Stimulated activated CD4-positive, alpha-beta T cell treated with anti-CD3 and anti-CD28 coated beads, Interleukin-1b, Interleukin-23, amount 100 ng/mL, for 24 hours (primary cell): ENCODE results near the gene HRAS.
"Not testable (repeated sequence)": the region's sequence is repeated elsewhere in the genome, so short reads cannot be mapped to it uniquely, and the experiment has no call there.

Experiments used
- DNase-seq, 4 experiments: peaks; one replicate each; pipeline ENCODE4 v3.0.0-alpha.2; 2020; ENCODE audit warnings: low read depth in 4 of 4, low spot score in 1 of 4

The HRAS gene

GRCh38 chr11:535519-536454 is at the start of gene HRAS:
HRAS (minus strand) TSS chr11:535576.
- peak; percentile 81 to 94 (median 90) for DNase-seq

GRCh38 chr11:584287-584686 is 48.9 kb upstream of the HRAS start:
- DNase-seq: no peak

DNA sequence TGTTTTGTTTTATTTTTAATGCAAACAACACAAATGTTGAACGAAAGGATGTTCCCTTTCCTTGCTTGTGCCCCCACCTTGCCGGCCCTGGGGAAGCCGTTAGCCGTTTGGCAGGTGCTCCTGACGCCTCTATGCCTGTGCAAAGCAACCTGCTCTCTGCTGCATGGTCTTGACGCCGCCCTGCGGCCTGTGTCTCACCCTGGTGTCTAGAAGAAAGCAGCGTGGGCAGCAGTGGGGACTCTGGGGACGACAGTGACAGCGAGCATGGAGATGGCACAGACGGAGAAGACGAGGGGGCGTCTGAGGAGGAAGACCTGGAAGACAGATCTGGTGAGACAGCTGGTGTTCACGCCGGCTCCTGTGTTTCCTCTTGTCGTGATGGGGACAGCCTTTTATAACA is 46.4 kb upstream of the HRAS start:
- no peak for DNase-seq

- no peak for DNase-seq
These were observed 46.0 kb upstream of the HRAS start for GRCh38 chr11:581342-581741.

GRCh38 chr11:579830-580601 is 44.6 kb upstream of the HRAS start:
- no peak for DNase-seq

DNA sequence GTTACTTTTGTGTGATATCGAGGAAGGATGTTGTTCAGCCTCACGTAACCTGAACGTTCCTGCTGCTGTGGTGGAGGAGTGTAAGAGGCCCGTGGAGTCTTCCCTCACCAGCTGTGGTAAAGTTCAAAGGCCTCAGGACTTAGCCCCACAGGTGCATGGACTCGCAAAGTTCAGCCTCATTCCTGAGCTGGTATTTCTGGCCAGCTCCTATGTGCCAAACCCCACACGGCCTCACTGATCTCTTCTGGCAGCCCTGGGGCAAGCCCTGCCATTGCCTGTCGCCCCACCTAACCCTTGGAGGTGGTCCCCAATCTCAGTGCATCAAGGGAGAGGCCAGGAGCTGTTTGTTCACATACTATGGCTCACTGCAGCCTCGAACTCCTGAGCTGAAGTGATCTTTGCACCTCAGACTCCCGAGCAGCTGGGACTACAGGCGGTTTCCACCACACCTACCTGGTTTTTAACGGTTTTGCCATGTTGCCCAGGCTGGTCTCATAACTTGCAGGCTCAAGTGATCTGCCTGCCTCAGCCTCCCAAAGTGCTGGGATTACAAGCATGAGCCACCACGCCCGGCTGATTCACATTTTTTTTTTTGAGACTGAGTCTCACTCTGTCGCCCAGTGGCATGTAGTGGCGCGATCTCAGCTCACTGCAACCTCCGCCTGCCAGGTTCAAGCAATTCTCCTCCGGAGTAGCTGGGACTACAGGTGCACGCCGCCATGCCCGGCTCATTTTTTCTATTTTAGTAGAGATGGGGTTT is 43.1 kb upstream of the HRAS start:
- DNase-seq: no peak

- no peak for DNase-seq
These were observed 42.2 kb upstream of the HRAS start for GRCh38 chr11:577611-577894.

DNA sequence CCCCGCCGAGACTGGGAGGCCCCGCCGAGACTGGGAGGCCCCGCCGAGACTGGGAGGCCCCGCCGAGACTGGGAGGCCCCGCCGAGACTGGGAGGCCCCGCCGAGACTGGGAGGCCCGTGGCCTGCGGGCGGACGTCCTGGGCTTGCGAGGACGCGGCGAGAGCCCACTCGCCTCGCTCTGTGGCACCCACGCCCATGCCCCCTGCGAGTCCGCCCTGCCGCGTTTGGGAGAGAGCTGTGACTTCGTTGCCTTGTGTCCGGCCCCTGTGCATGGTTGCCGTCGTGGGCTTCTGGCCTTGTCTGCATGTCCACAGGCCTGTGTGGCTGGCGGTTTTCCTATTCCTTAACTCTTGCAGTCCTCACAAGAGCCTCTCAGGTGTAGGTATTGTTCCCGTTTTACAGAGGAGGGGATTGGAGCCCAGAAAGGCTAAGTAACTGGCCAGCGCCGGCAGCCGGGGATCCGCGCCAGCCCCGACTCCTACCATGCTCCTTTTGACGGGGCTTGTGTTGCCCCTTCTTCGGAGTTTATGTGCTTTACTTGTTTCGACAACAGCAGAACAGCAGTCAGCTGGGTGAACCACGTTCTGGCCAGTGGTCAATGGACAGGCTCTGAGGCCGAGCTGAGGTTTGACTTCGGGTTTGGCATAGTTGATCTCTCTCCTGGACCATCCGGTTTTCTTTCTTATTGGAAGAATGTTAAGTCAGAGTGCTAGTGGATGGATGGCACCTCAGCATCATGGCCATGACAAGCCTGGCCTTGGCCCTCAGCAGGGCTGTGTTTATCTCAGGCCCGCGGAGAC is 41.6 kb upstream of the HRAS start:
- DNase-seq: no peak

GRCh38 chr11:575996-576768 is 40.8 kb upstream of the HRAS start, which contains the start of gene PHRF1:
PHRF1 (plus strand) TSS chr11:576470; CDS start chr11:581513, 5,043 bp downstream.
- DNase-seq: peak; percentile 87 to 94 (median 91)

DNA sequence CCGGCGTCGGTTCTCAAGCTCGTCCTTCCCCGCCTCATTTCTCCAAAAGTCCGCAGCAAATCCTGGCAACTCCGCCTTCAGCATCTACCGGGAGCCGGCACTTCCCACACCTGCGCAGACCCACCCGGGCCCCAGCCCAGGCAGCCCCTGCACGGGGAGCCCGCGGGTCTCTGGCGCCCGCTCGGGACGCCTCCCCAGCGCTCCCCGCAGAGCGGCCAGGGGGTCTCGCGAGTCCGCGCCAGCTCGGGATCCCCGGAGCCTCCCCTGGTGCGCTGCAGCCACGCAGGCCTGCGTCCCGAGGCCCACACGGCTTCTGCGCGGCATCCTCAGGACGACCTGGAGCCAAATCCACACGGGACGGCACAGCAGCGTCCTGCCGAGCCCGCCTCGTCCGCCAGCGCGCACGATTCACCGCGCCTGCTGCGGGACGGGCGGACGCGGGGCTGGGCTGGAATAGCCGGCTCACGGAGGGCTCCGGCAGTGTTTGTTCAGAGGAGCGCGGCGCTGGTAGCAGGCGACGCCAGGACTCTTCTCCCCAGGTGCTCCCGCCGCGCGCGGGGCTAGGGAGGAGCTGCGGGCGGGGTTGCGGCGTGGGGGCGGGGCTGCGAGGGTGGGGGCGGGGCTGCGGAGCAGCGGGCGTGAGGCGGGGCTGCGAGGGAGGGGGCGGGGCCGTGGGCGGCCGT is 40.1 kb upstream of the HRAS start:
- DNase-seq: no peak

DNA sequence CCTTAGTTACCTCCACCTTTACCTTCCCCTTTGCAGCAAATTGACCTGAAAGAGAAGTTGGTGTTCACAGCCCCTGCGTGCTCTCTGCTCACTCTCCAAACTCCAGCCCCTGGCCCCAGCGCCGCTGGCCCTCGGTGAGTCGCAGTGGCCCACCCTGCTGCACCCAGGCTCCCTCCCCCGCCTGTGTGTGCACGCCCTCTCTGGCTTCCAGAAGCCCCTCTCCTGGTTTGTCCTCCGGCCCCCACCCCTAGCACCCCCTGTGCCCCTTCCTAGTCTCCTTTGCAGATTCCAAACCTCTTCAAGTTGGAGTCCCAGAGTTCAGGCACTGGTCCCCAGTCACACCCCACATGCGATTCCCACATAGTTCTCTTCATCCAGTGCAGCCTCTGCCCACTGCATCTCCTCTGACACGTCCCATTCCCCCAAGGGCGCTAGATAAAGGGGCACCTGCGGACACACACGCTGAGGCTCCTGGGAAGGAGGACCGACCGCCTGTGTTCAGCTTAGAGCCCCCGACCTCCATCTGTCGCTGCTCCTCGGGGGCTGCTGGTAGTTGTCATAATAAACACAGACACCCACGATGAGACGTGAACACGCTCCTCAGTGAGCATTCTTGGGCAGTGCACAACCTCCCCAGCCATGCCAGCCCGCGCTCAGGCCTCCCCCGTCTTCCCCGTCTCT is 39.4 kb upstream of the HRAS start:
- DNase-seq: no peak

GRCh38 chr11:574031-574570 is 38.7 kb upstream of the HRAS start:
- not testable (repeated sequence) for DNase-seq

GRCh38 chr11:573146-573759 is 37.9 kb upstream of the HRAS start:
- no peak for DNase-seq

DNA sequence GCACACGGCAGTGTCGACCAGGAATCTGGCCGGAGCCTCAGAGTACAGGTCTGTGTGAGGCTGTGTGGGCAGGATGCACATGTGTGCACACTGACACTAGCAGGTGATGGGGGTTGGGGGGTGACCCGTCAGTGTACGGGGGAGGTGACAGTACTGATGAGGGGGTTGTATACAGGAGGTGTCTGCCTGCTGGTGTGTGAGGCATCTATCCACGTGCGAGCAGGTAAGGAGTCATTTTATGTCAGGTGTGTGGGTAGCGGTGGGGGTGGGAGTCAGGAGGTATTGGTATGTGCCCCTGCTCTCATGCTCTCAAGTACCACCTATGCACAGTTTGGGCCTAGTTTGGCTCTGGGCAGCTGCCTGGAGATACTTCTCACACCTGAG is 36.4 kb upstream of the HRAS start:
- DNase-seq: no peak

DNA sequence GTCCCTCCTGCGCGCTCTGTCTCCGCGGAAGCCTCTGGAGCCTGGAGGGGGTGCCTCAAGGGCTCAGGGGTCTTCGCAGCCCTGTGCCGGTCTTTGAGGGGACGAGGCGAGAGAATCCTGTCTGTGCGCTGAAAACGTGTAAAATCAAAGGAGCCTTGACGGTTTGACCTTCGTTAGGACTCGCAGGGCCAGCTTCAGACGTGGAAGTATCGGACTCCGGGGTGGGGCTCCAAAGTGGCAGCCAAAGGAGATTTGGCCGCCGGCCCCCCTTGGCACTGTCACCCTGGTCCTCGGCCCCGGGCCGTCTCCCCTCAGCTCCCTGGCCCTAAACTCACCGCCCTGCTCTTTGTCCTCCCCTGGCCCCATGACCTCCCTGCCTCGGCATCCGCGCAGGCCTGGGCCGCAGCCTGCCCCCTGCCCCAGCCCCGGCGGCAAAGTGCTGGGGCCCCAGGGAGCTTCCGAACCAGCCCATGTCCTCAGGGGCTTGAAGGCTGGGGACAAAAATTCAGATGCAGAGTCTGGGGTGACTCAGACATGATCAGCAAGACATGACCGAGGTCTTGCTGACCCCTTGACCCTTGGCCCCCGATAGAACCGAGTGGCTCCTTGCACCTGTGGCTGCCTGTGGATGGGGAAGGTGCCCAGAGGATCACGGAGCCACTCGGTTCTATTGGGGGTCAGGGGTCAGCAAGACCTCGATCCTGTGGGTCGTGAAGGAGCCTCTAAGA is 33.9 kb upstream of the HRAS start:
- no peak for DNase-seq

DNA sequence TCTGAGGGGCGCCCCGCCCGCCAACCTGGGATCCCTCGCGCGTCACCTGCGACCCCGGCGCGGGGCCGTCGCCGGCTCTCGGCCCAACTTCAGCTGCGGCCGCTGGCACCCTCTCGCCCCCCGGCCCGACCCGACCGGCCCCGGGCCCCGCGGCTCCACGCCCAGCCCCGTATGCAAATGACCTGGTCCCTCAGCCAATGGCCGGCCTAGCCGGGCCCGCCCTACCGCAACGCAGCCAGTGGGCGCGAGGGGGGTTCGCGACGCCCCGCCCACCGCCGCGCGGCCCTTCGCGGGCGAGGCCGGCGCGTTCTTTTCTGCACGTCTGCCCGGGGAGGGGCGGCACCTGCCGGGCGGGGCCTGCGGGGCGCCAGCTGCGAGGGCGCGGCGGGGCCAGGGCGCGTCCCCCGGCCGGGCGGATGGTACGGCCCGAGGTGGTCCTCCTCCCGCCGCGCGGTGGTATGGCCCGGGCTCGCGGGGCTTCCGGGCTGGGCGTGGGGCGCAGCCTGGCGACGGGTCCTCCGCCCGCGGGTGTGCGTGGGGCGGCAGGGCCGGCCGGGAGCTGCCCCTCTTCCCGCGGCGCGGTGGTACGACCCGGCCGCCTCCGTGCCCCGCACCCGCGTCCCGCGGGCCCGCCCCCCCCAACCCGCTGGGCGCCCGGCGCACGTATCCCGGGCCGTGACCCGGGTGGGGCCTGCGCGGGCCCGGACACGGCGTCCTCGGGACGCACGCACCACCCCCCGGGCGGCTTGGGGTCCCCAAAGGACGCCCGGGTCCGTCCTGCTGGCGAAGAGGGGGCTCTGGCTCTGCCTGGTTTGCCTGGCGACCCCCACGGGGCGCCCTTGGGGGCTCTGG is 33.2 kb upstream of the HRAS start:
- DNase-seq: peak; percentile 62 to 90 (median 78)
